ENCODE results near the gene PROZ.
"Not testable (repeated sequence)": the region's sequence is repeated elsewhere in the genome, so short reads cannot be mapped to it uniquely, and the experiment has no call there.

The PROZ gene

GRCh38 chr13:113157929-113158747 lies at the start of gene PROZ:
Gene PROZ, plus strand, starts transcription at chr13:113158648. Its CDS starts 13 bp downstream, at chr13:113158661.
- DNase-seq, result no peak

- no peak for DNase-seq
Measured at GRCh38 chr13:113109151-113110047, 49.0 kb upstream of the PROZ start.

GRCh38 chr13:113110048-113110851 lies 48.2 kb upstream of the PROZ start:
- DNase-seq, result no peak

GRCh38 chr13:113110852-113111315 lies 47.6 kb upstream of the PROZ start:
- DNase-seq, result no peak

- DNase-seq, result not testable (repeated sequence)
Measured at GRCh38 chr13:113111821-113112220, 46.6 kb upstream of the PROZ start.

- not testable (repeated sequence) for DNase-seq
Measured at GRCh38 chr13:113112475-113112874, 46.0 kb upstream of the PROZ start.

GRCh38 chr13:113112893-113113845 lies 45.3 kb upstream of the PROZ start:
- no peak for DNase-seq

GRCh38 chr13:113113846-113114271 lies 44.6 kb upstream of the PROZ start:
- no peak for DNase-seq

- no peak for DNase-seq
Measured at GRCh38 chr13:113114511-113115362, 43.7 kb upstream of the PROZ start.

GRCh38 chr13:113115363-113116205 lies 42.9 kb upstream of the PROZ start:
- no peak for DNase-seq

- DNase-seq, result no peak
Measured at GRCh38 chr13:113116206-113116800, 42.1 kb upstream of the PROZ start.

GRCh38 chr13:113116871-113117271 lies 41.6 kb upstream of the PROZ start:
- no peak for DNase-seq

GRCh38 chr13:113117335-113117872 lies 41.0 kb upstream of the PROZ start:
- DNase-seq, result no peak

GRCh38 chr13:113117911-113118260 lies 40.6 kb upstream of the PROZ start:
- DNase-seq, result no peak

- no peak for DNase-seq
Measured at GRCh38 chr13:113118261-113119021, 40.0 kb upstream of the PROZ start.

GRCh38 chr13:113119166-113119821 lies 39.2 kb upstream of the PROZ start:
- no peak for DNase-seq

- DNase-seq, result no peak
Measured at GRCh38 chr13:113119822-113120189, 38.6 kb upstream of the PROZ start.

Measured in NCI-H226 (cell line).